ENCODE data around the gene SIGLEC7.

Gene SIGLEC7

GRCh38 chr19:51125421-51126075, 16.6 kb upstream of the SIGLEC7 start:
- TF ChIP-seq ZNF70 (CRISPR knock-in tag; IDR thresholded peaks at IDR 0.05) (no peak), RARB (CRISPR knock-in tag; IDR thresholded peaks at IDR 0.05) (no peak), ZNF565 (CRISPR knock-in tag; conservative IDR thresholded peaks at IDR 0.05; ENCODE audit: low read depth) (no peak), TSHZ2 (CRISPR knock-in tag; IDR thresholded peaks at IDR 0.05) (no peak)
- TF ChIP-seq, protein P1, sequence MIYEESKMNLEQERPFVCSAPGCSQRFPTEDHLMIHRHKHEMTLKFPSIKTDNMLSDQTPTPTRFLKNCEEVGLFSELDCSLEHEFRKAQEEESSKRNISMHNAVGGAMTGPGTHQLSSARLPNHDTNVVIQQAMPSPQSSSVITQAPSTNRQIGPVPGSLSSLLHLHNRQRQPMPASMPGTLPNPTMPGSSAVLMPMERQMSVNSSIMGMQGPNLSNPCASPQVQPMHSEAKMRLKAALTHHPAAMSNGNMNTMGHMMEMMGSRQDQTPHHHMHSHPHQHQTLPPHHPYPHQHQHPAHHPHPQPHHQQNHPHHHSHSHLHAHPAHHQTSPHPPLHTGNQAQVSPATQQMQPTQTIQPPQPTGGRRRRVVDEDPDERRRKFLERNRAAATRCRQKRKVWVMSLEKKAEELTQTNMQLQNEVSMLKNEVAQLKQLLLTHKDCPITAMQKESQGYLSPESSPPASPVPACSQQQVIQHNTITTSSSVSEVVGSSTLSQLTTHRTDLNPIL (CRISPR knock-in tag; IDR thresholded peaks at IDR 0.05; ENCODE audit: low read depth) = no peak
- ATAC-seq = no peak

DNA sequence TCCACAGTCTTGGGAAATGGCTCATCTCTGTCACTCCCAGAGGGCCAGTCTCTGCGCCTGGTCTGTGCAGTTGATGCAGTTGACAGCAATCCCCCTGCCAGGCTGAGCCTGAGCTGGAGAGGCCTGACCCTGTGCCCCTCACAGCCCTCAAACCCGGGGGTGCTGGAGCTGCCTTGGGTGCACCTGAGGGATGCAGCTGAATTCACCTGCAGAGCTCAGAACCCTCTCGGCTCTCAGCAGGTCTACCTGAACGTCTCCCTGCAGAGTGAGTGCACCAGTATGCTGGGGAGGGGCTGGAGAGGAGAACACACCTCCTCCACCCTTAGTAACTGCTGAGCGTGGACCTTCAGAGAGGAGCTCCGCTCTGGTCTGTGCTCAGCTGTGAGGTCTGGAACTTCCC, 15.1 kb upstream of the SIGLEC7 start:
- no peak for ATAC-seq
- TF ChIP-seq POU6F1 (CRISPR knock-in tag; IDR thresholded peaks at IDR 0.05; ENCODE audit: borderline replicate concordance, low read depth) (no peak), PATZ1 (CRISPR knock-in tag; IDR thresholded peaks at IDR 0.05; ENCODE audit: borderline replicate concordance) (no peak), RARB (CRISPR knock-in tag; IDR thresholded peaks at IDR 0.05) (no peak), ZNF70 (CRISPR knock-in tag; IDR thresholded peaks at IDR 0.05) (no peak), ISL1 (CRISPR knock-in tag; IDR thresholded peaks at IDR 0.05) (no peak), TCF4 (CRISPR knock-in tag; IDR thresholded peaks at IDR 0.05; ENCODE audit: borderline replicate concordance) (no peak), ZFP30 (CRISPR knock-in tag; IDR thresholded peaks at IDR 0.05) (no peak), GLIS3 (CRISPR knock-in tag; IDR thresholded peaks at IDR 0.05) (no peak), CSDC2 (CRISPR knock-in tag; IDR thresholded peaks at IDR 0.05) (no peak), SNAI2 (CRISPR knock-in tag; IDR thresholded peaks at IDR 0.05) (no peak)

GRCh38 chr19:51127755-51128154, 14.3 kb upstream of the SIGLEC7 start:
- ATAC-seq = no peak
- TF ChIP-seq ZNF70 (CRISPR knock-in tag; IDR thresholded peaks at IDR 0.05) = no peak
- TF ChIP-seq TCF4 (CRISPR knock-in tag; IDR thresholded peaks at IDR 0.05; ENCODE audit: borderline replicate concordance) = no peak
- TF ChIP-seq OSR1 (CRISPR knock-in tag; IDR thresholded peaks at IDR 0.05) = no peak
- TF ChIP-seq ESRRG (CRISPR knock-in tag; IDR thresholded peaks at IDR 0.05) = no peak
- TF ChIP-seq CSRNP3 (CRISPR knock-in tag; IDR thresholded peaks at IDR 0.05) = no peak
- TF ChIP-seq PATZ1 (CRISPR knock-in tag; IDR thresholded peaks at IDR 0.05; ENCODE audit: borderline replicate concordance) = no peak
- no peak for TF ChIP-seq GLIS3 (CRISPR knock-in tag; IDR thresholded peaks at IDR 0.05)
- TF ChIP-seq ISL1 (CRISPR knock-in tag; IDR thresholded peaks at IDR 0.05) = no peak
- no peak for TF ChIP-seq ZNF565 (CRISPR knock-in tag; conservative IDR thresholded peaks at IDR 0.05; ENCODE audit: low read depth)
- TF ChIP-seq BACH2 (CRISPR knock-in tag; IDR thresholded peaks at IDR 0.05; ENCODE audit: borderline replicate concordance) = no peak
- TF ChIP-seq, protein P1 (CRISPR knock-in tag; IDR thresholded peaks at IDR 0.05; ENCODE audit: low read depth) = no peak
- no peak for TF ChIP-seq PPARA (CRISPR knock-in tag; IDR thresholded peaks at IDR 0.05; ENCODE audit: borderline replicate concordance)
- no peak for TF ChIP-seq ARNTL (CRISPR knock-in tag; IDR thresholded peaks at IDR 0.05; ENCODE audit: borderline replicate concordance, low read depth)
- TF ChIP-seq ZC3H10 (CRISPR knock-in tag; IDR thresholded peaks at IDR 0.05) = no peak
- no peak for TF ChIP-seq ZFP3 (CRISPR knock-in tag; IDR thresholded peaks at IDR 0.05)
- TF ChIP-seq SNAI2 (CRISPR knock-in tag; IDR thresholded peaks at IDR 0.05) = no peak
- no peak for TF ChIP-seq TSHZ2 (CRISPR knock-in tag; IDR thresholded peaks at IDR 0.05)
- no peak for TF ChIP-seq ZFP30 (CRISPR knock-in tag; IDR thresholded peaks at IDR 0.05)
- no peak for TF ChIP-seq RARB (CRISPR knock-in tag; IDR thresholded peaks at IDR 0.05)

Data from SK-N-SH treated with all-trans-retinoic acid at 6 μM for 48 hours (cell line).